ENCODE results near the gene ARSA.
A peak's percentile ranks its signal among the peaks of the same experiment; 100 is the strongest.
"Not testable (repeated sequence)": the region's sequence is repeated elsewhere in the genome, so short reads cannot be mapped to it uniquely, and the experiment has no call there.

The ARSA gene

GRCh38 chr22:50627642-50628542 is at the start of gene ARSA:
TSS of gene ARSA (minus strand) at chr22:50628152. CDS start at chr22:50627779, 373 bp downstream.
- peak; percentile 85 for DNase-seq

DNA sequence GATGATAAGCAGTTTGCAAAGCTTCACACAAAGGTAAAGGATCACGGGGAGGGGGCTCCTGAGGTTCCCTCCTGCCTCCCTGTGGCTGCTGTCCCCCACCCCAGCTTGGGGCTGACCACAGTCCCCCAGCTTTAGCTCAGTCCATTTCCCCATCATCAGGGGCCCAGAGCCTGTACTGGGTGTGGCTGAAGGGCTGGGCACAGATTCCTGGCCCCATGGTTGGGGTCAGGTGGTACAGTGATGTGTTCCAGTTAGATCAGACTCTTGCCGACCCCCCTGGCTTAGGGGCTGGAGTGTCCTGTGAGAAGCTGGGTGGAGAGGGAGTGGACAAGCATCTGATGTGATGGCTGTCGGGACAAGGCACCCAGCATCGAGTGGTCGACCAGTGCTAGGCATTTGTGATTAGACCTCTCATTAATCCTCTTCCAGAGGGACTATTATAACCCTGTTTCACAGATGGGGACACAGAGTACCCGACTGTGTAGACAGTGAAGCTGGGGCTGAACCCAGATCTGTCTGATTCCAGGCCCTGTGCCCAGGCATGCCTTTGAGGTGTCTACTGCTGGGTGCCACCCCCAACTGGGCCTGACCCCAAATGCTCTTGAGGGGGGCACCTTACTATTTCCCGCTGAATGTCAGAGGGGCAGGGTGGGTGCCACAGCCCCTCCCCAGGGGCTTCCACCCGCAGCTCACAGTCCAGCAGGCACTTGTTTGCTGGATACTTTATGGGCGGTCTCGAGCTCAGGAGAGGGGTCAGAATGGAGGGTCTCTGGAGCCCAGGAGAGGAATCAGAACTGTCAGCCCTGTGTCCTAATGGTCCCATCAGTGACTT is 48.9 kb upstream of the ARSA start:
- no peak for DNase-seq

DNA sequence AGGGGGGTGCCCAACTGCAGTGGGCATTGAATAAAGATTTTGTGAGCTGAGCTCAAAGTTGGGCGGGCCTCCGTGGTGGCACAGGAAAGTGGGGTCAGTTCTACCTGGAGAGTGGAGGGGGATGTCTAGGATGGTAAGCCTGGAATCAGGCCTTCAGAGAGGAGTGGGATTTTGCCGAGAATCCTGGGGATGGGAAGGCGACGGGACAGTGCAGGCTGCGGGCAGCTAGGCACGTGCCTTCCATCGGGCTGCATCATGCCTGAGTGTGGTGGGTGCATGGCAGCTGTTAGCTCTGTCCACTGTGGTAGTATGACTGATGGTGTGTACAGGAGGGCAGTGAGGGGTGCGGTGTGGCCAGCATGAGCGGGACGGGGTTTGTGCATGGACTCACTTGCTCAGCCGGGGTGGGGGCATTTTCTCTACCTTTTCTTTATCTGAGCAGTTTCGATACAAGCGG is 48.3 kb upstream of the ARSA start:
- no peak for DNase-seq

GRCh38 chr22:50675553-50676179 is 47.7 kb upstream of the ARSA start:
- no peak for DNase-seq

- no peak for DNase-seq
Observed at GRCh38 chr22:50674606-50675552, 46.9 kb upstream of the ARSA start.

DNA sequence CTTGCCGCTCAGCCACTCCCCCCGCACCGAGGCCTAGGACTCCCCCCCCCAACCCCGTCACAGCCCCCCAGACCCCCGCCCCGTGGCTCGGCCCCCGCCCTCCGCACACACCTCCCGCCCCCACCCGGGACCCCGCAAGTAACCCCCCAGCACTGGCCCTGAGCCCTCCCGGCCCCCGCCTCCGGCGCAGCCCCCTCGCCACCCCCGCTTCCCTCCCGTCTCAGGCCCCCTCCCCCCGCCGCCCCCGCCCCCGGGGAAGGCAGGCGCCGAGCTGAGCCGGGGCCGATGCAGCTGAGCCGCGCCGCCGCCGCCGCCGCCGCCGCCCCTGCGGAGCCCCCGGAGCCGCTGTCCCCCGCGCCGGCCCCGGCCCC is 46.2 kb upstream of the ARSA start:
- no peak for DNase-seq

DNA sequence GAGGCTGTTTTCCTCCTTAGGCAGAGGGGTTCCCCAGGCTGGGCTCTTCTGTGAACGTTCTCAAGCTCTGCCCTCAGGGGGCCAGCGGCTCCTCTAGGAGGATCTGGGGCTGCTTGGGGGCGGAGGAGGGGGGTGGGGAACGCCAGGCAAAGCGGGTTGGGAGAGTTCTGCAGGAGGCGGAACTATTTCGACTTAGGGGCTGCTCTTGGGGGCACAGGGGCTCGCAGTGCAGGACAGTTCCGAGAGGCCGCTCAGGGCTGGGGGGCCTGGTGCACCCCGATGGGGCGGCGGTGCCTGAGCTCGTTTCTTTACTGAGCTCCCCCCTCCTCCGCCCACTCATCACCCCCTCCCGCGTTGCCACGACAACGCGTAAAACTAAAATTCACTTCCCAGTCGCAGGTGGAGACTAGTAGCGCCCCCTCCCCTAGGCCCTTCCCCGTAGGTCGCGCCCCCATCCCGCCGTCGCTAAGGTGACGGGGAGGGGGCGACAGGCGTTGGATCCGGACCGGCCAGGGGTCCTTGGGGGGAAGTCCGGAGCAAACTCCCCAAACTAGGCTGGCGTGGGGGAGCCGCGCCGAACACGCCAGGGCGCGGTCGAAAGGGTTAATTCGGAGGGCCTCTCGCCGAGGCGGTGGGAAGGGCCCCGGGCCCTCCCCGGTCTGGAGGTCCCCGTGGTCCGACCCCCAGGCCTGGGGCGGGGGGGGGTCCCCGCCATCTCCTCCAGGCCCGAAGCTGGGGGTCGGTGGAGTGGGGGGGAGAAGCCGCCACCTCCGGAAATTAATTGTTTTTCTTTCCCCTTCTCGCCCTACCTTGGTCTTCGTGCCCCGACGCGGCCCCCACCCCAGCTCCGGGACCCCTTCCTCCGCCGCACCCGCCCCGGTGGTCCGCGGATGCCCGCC is 45.5 kb upstream of the ARSA start:
- no peak for DNase-seq

- no peak for DNase-seq
Observed at GRCh38 chr22:50672471-50673230, 44.7 kb upstream of the ARSA start, which contains the start of gene SHANK3. TSS of gene SHANK3 (plus strand) at chr22:50672823.

- DNase-seq, result no peak
Observed at GRCh38 chr22:50672041-50672440, 44.1 kb upstream of the ARSA start.

- DNase-seq, result no peak
Observed at GRCh38 chr22:50671641-50672040, 43.7 kb upstream of the ARSA start.

DNA sequence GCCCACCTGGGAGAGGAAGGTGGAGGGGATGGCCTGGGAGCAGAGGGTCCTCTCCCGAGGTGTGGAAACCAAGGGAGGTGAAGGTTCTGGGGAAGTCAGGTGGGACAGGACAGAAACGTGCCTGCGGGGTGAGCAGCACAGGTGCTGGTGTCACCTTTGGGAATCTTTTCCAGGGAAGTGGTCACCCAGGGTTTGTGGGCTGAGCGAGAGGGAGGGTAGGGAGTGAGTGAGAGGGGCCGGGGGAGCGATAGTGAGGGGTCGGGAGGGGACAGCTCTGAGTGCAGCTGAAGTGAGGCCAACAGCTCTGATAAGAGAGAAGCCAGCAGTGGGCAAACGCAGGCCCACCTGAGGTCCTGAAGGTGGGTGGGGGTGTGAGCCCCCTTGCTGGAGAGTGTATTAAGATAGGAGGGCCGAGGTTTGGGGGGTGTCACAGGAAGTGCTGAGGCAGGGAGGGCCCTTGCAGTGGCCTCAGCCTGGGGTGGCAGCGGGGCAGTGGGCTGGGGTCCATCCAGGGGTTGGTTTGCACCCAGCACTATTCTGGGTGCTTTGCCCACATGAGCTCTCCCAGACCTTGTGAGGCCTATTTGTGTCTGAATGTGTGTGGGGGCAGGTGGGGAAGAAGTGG is 43.1 kb upstream of the ARSA start:
- no peak for DNase-seq

DNA sequence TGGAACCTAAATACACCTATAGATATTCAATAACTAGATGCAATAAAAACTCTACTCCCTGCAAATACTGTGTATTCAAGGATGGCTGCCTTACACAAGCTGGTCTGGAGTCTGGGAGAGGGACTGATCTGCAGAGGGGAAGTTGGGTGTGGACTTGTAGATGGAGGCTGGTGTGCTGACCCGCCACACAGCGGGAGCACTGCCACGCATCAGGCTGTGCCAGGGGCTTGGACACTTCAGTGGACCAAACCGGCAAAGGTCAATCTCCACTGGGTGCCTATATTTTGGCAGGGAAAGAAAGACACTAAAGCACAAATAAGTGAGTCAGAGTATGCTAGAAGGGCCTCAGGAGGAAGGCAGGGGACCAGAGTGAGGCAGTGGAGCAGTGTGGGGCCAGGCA is 42.6 kb upstream of the ARSA start:
- DNase-seq, result no peak

DNA sequence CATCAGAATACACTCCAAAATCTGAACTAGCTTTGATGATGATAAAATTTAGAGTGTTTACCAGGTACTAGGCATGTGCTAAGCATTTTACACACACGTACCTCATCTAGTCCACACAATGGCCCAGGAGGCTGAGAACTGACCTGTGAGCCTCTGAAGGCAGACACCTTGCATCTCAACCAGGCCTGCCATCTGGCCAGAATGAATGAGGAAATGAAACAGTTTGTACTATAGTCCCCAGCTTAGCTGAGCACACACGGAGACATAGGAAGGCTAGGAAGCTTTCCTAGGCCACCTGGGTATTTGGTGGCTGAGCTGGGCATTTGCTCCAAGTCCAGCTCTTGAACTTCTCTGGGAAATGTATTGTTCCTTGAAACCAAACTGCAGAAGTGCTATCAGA is 37.8 kb upstream of the ARSA start:
- DNase-seq, result no peak

- DNase-seq, result no peak
Observed at GRCh38 chr22:50665212-50665611, 37.3 kb upstream of the ARSA start.

GRCh38 chr22:50660306-50660705 is 32.4 kb upstream of the ARSA start:
- DNase-seq, result no peak

GRCh38 chr22:50659711-50660110 is 31.8 kb upstream of the ARSA start:
- DNase-seq, result not testable (repeated sequence)

DNA sequence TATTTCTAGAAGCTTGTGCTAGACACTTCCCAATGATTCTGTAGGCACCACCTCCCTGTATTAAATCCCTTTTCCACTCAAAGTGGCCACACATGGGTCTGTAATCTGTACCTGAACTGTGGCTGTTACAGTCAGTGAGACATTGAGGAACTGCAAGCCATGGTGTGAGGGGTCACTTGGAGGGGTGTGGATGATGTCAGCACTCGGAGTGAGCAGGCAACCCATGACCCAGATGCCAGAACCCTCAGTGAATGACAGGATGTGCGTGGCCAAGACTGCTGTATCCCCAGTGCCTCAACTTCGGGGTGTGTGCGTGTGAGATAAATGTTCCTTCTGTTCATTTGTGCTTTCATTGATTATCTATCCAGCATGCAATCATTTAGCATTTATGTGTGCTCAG is 30.0 kb upstream of the ARSA start:
- no peak for DNase-seq

- no peak for DNase-seq
Observed at GRCh38 chr22:50656122-50657070, 28.4 kb upstream of the ARSA start.

DNA sequence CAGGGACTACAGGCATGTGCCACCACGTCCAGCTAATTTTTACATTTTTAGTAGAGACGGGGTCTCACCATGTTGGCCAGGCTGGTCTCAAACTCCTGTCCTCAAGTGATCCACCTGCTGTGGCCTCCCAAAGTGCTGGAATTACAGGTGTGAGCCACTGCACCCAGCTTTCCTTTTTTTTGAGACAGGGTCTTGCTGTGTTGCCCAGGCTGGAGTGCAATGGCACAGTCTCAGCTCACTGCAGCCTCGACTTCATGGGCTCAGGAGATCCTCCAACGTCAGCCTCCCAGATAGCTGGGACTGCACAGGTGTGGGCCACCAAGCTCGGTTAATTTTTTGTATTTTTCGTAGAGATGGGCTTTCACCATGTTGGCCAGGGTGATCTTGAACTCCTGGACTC is 26.7 kb upstream of the ARSA start:
- not testable (repeated sequence) for DNase-seq

Data from midbrain (tissue), 1 donor.